GM13977 (cell line): ENCODE measurements around the gene TAF15.

ENCODE experiments used
- DNase-seq: peaks from one replicate; pipeline ENCODE4 v3.0.0; 2012; ENCODE audit warnings: low spot score
- CTCF ChIP-seq: IDR thresholded peaks from 2 replicates; pipeline ENCODE4 v1.5.1; 2012; ENCODE audit warnings: mild to moderate bottlenecking, control low read depth; ENCODE audit not compliant: insufficient read depth; ENCODE audit errors: extremely low read depth, missing control alignments
- in situ Hi-C: fragments of 300-500 bp; cut with MboI; formaldehyde crosslinking; loops from one replicate; pipeline ENCODE4 v1.12.0; 2022; ENCODE audit warnings: low sequenced_read_pairs, low pct_unique_long_range_greater_than_20kb, mixed read lengths, inconsistent platforms; ENCODE audit not compliant: unreplicated experiment

Gene TAF15

GRCh38 chr17:35875800-35876139, 66.5 kb downstream of the TAF15 start:
- in situ Hi-C loops: no loop called here
- no peak for TF ChIP-seq CTCF
- DNase-seq: no peak

GRCh38 chr17:35876534-35876933, 67.2 kb downstream of the TAF15 start:
- in situ Hi-C loops: no loop called here
- no peak for DNase-seq
- no peak for TF ChIP-seq CTCF

GRCh38 chr17:35877345-35878029, 68.2 kb downstream of the TAF15 start:
- in situ Hi-C loops: no loop called here
- no peak for DNase-seq
- TF ChIP-seq CTCF: no peak

- no peak for TF ChIP-seq CTCF
- in situ Hi-C loops: no loop called here
- DNase-seq: no peak
Measured at GRCh38 chr17:35878361-35878760, 69.1 kb downstream of the TAF15 start.

GRCh38 chr17:35879773-35880654, 70.7 kb downstream of the TAF15 start, which contains the start of gene CCL5:
Gene CCL5 (minus strand): TSS chr17:35880360.
- in situ Hi-C loops: no loop called here
- peak; percentile 88 for DNase-seq
- TF ChIP-seq CTCF: no peak

DNA sequence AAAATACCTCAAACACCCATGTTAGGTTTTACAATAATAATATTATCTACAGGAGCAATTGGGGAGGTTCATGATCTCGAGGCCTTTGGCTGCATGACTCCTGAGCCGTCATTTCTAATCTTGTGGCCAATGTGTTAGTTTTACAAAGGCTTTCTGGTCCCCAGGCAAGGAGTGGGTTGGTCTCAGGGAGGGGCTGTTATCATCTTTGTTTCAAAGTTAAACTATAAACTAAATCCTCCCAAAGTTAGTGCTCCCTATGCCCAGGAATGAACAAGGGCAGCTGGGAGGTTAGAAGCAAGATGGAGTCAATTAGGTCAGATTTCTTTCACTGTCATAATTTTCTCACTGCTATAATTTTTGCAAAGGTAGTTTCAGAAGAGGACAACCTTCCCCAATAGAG, 80.0 kb downstream of the TAF15 start:
- no peak for DNase-seq
- TF ChIP-seq CTCF: no peak
- in situ Hi-C loops: no loop called here
